ENCODE measurements around the gene RAB31. TPM values are rescaled to one million over a fixed set of nuclear protein-coding genes. Genes with fewer than 3 reads are reported as not detected.

RAB31 gene
- polyA plus RNA-seq, 1 of the 3 experiments (the other 2 are of a cell fraction): 23.0 TPM

GRCh38 chr18:9810994-9811705 is 103.0 kb downstream of the RAB31 start:
- WGBS (ENCODE audit: low lambda C conversion rate): 97% methylated on average over 14 of the region's 14 CpGs
- no peak for TF ChIP-seq EP300 (IDR thresholded peaks at IDR 0.05; ENCODE audit: borderline replicate concordance in 1 of 2, low read depth in 1 of 2, low read length in 1 of 2)
- no peak for TF ChIP-seq FOXJ3 (CRISPR knock-in tag; IDR thresholded peaks at IDR 0.05)
- no peak for TF ChIP-seq MEF2A (IDR thresholded peaks at IDR 0.05; ENCODE audit: borderline replicate concordance, low read depth)
- TF ChIP-seq, protein P1, sequence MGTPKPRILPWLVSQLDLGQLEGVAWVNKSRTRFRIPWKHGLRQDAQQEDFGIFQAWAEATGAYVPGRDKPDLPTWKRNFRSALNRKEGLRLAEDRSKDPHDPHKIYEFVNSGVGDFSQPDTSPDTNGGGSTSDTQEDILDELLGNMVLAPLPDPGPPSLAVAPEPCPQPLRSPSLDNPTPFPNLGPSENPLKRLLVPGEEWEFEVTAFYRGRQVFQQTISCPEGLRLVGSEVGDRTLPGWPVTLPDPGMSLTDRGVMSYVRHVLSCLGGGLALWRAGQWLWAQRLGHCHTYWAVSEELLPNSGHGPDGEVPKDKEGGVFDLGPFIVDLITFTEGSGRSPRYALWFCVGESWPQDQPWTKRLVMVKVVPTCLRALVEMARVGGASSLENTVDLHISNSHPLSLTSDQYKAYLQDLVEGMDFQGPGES (IDR thresholded peaks at IDR 0.05; ENCODE audit: low read depth, low read length): no peak
- TF ChIP-seq, protein P2, sequence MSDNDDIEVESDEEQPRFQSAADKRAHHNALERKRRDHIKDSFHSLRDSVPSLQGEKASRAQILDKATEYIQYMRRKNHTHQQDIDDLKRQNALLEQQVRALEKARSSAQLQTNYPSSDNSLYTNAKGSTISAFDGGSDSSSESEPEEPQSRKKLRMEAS (IDR thresholded peaks at IDR 0.05; ENCODE audit: low read depth): no peak
- no peak for TF ChIP-seq TAF1 (IDR thresholded peaks at IDR 0.05; ENCODE audit: borderline replicate concordance, low read depth, low read length)
- TF ChIP-seq, protein P3, sequence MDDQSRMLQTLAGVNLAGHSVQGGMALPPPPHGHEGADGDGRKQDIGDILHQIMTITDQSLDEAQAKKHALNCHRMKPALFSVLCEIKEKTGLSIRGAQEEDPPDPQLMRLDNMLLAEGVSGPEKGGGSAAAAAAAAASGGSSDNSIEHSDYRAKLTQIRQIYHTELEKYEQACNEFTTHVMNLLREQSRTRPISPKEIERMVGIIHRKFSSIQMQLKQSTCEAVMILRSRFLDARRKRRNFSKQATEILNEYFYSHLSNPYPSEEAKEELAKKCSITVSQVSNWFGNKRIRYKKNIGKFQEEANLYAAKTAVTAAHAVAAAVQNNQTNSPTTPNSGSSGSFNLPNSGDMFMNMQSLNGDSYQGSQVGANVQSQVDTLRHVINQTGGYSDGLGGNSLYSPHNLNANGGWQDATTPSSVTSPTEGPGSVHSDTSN (IDR thresholded peaks at IDR 0.05): no peak
- no peak for TF ChIP-seq USF2 (IDR thresholded peaks at IDR 0.05; ENCODE audit: borderline replicate concordance, low read depth, low read length)
- TF ChIP-seq FOXM1 (IDR thresholded peaks at IDR 0.05; ENCODE audit: low read depth): no peak
- Histone ChIP-seq H3K4me3 (ENCODE audit: low read depth in 2 of 2, low read length in 1 of 2) (no peak overlapping the region), H3K9me3 (no peaks in the 10 kb centered on the region), H3F3A (replicated peaks; ENCODE audit: insufficient read depth) (peaks cover 12% of the 10 kb centered on the region), H3K27ac (ENCODE audit: low read depth in 2 of 2, low read length in 1 of 2) (no peak overlapping the region), H3K9me2 (no peaks in the 10 kb centered on the region), H3K4me1 (ENCODE audit: control insufficient read depth in 1 of 2, insufficient read depth in 2 of 2, low read depth in 1 of 2, low read length in 1 of 2) (peaks cover 4 to 24% of the 10 kb centered on the region in 2 experiments; a peak in 3 of 4 replicates), H4K20me1 (ENCODE audit: insufficient read depth) (no peaks in the 10 kb centered on the region), H2AFZ (ENCODE audit: low read depth) (no peak overlapping the region), H3K27me3 (ENCODE audit: insufficient read depth) (no peaks in the 10 kb centered on the region), H3K36me3 (replicated peaks in 1 of 2; ENCODE audit: control insufficient read depth in 1 of 2, insufficient read depth in 2 of 2, low read length in 1 of 2) (peaks cover 1 to 5% of the 10 kb centered on the region in 2 experiments), H3K9ac (no peak overlapping the region), H3K4me2 (no peak overlapping the region), H3K79me2 (ENCODE audit: insufficient read depth) (no peaks in the 10 kb centered on the region)
- DNase-seq: no peak
- CTCF ChIA-PET: interaction anchor here (1.3 kb wide), 1 partner anchor 139 kb away, joined by 3 read pairs; no protein-coding TSS in a partner anchor
- POLR2A ChIA-PET: no interaction called here

GRCh38 chr18:9811978-9812377 is 103.9 kb downstream of the RAB31 start:
- H3K9ac ChIP-seq: no peak overlapping the region
- ChIA-PET POLR2A (no interaction called here), CTCF (interaction anchor here (1.3 kb wide), 1 partner anchor 139 kb away, joined by 3 read pairs; no protein-coding TSS in a partner anchor)
- H3K27me3 ChIP-seq (ENCODE audit: insufficient read depth): no peaks in the 10 kb centered on the region
- no peaks in the 10 kb centered on the region for H3K9me2 ChIP-seq
- no peak overlapping the region for H3K4me2 ChIP-seq
- no peak for DNase-seq
- H3K36me3 ChIP-seq (replicated peaks in 1 of 2; ENCODE audit: control insufficient read depth in 1 of 2, insufficient read depth in 2 of 2, low read length in 1 of 2): peaks cover 2 to 11% of the 10 kb centered on the region in 2 experiments
- peaks cover 12% of the 10 kb centered on the region for H3F3A ChIP-seq (replicated peaks; ENCODE audit: insufficient read depth)
- H3K4me3 ChIP-seq (ENCODE audit: low read depth in 2 of 2, low read length in 1 of 2): no peak overlapping the region
- no peak overlapping the region for H2AFZ ChIP-seq (ENCODE audit: low read depth)
- 59% methylated on average over 5 of the region's 5 CpGs for WGBS (ENCODE audit: low lambda C conversion rate)
- no peaks in the 10 kb centered on the region for H3K79me2 ChIP-seq (ENCODE audit: insufficient read depth)
- H3K9me3 ChIP-seq: no peaks in the 10 kb centered on the region
- TF ChIP-seq CTCF (IDR thresholded peaks at IDR 0.05): no peak
- TF ChIP-seq NRF1 (IDR thresholded peaks at IDR 0.05; ENCODE audit: low read depth, low read length): no peak
- TF ChIP-seq RFX5 (IDR thresholded peaks at IDR 0.05; ENCODE audit: low read length): no peak
- no peak for TF ChIP-seq EZH2phosphoT487 (IDR thresholded peaks at IDR 0.05; ENCODE audit: borderline replicate concordance, low read depth)
- no peak for TF ChIP-seq MXI1 (IDR thresholded peaks at IDR 0.05; ENCODE audit: low read depth, low read length)
- TF ChIP-seq, protein P4, sequence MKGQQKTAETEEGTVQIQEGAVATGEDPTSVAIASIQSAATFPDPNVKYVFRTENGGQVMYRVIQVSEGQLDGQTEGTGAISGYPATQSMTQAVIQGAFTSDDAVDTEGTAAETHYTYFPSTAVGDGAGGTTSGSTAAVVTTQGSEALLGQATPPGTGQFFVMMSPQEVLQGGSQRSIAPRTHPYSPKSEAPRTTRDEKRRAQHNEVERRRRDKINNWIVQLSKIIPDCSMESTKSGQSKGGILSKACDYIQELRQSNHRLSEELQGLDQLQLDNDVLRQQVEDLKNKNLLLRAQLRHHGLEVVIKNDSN (IDR thresholded peaks at IDR 0.05; ENCODE audit: borderline replicate concordance, low read depth): no peak
- TF ChIP-seq FOXM1 (IDR thresholded peaks at IDR 0.05; ENCODE audit: low read depth): no peak
- no peak for TF ChIP-seq POLR2AphosphoS5 (IDR thresholded peaks at IDR 0.05; ENCODE audit: low read depth, low read length)
- no peak for TF ChIP-seq TEAD4 (IDR thresholded peaks at IDR 0.05; ENCODE audit: borderline replicate concordance, insufficient read depth)
- no peak for TF ChIP-seq JUND (IDR thresholded peaks at IDR 0.05)
- no peak for TF ChIP-seq ELF1 (IDR thresholded peaks at IDR 0.05)
- H4K20me1 ChIP-seq (ENCODE audit: insufficient read depth): no peaks in the 10 kb centered on the region
- H3K27ac ChIP-seq (ENCODE audit: low read depth in 2 of 2, low read length in 1 of 2): no peak overlapping the region
- peaks cover 4 to 24% of the 10 kb centered on the region in 2 experiments; a peak in 3 of 4 replicates for H3K4me1 ChIP-seq (ENCODE audit: control insufficient read depth in 1 of 2, insufficient read depth in 2 of 2, low read depth in 1 of 2, low read length in 1 of 2)

All from SK-N-SH (cell line).